HG02623 (cell line): ENCODE data around the gene ISG20L2.

ENCODE experiments used
- ATAC-seq: cut with Tn5 transposase; IDR thresholded peaks from one replicate; pipeline ENCODE4 v1.9.1; 2021; ENCODE audit warnings: moderate library complexity; ENCODE audit not compliant: unreplicated experiment

The ISG20L2 gene

GRCh38 chr1:156708218-156708661, 20.3 kb downstream of the ISG20L2 start:
- no peak for ATAC-seq

- ATAC-seq: no peak
Measured at GRCh38 chr1:156707417-156708217, 20.9 kb downstream of the ISG20L2 start.

GRCh38 chr1:156706657-156707416, 21.7 kb downstream of the ISG20L2 start:
- ATAC-seq: no peak

- no peak for ATAC-seq
Measured at GRCh38 chr1:156705918-156706656, 22.5 kb downstream of the ISG20L2 start.

GRCh38 chr1:156705321-156705917, 23.1 kb downstream of the ISG20L2 start, which contains the start of gene CRABP2:
Gene CRABP2, minus strand, starts transcription at chr1:156705583. Its CDS starts 137 bp downstream, at chr1:156705446.
- ATAC-seq: no peak

GRCh38 chr1:156704930-156705320, 23.6 kb downstream of the ISG20L2 start:
- no peak for ATAC-seq

GRCh38 chr1:156704166-156704711, 24.3 kb downstream of the ISG20L2 start:
- ATAC-seq: no peak

- no peak for ATAC-seq
Measured at GRCh38 chr1:156703741-156704140, 24.8 kb downstream of the ISG20L2 start.

GRCh38 chr1:156703336-156703735, 25.2 kb downstream of the ISG20L2 start:
- no peak for ATAC-seq

- no peak for ATAC-seq
Measured at GRCh38 chr1:156700736-156701531, 27.6 kb downstream of the ISG20L2 start.

GRCh38 chr1:156698995-156699394, 29.6 kb downstream of the ISG20L2 start:
- no peak for ATAC-seq

GRCh38 chr1:156697481-156697880, 31.1 kb downstream of the ISG20L2 start:
- ATAC-seq: no peak

GRCh38 chr1:156696755-156697154, 31.8 kb downstream of the ISG20L2 start:
- no peak for ATAC-seq

GRCh38 chr1:156694690-156694962, 33.9 kb downstream of the ISG20L2 start:
- no peak for ATAC-seq

- no peak for ATAC-seq
Measured at GRCh38 chr1:156693848-156694689, 34.5 kb downstream of the ISG20L2 start.

GRCh38 chr1:156692925-156693847, 35.4 kb downstream of the ISG20L2 start:
- ATAC-seq: no peak

- ATAC-seq: no peak
Measured at GRCh38 chr1:156692441-156692924, 36.1 kb downstream of the ISG20L2 start.
